BLaER1 treated with 17β-estradiol and CSF1 and Interleukin-3, amounts not matched to agents 10 nM and 100 nM (cell line): ENCODE results near the gene FAM222A.

ENCODE experiments used
- H3K27ac ChIP-seq, 11 experiments: shearing (Covaris generic); formaldehyde crosslinking; 2 replicates each; pipeline ENCODE4 v1.8.1; 2022
- H3K27me3 ChIP-seq, 11 experiments: shearing (Covaris generic); formaldehyde crosslinking; 2 replicates each; pipeline ENCODE4 v1.8.1; 2022
- H3K36me3 ChIP-seq, 11 experiments: shearing (Covaris generic); formaldehyde crosslinking; 2 replicates each; pipeline ENCODE4 v1.8.1; 2022
- H3K4me1 ChIP-seq, 10 experiments: shearing (Covaris generic); formaldehyde crosslinking; 2 replicates each; pipeline ENCODE4 v1.8.1; 2022
- H3K4me2 ChIP-seq, 11 experiments: shearing (Covaris generic); formaldehyde crosslinking; 2 replicates each; pipeline ENCODE4 v1.8.1; 2022
- H3K4me3 ChIP-seq, 10 experiments: shearing (Covaris generic); formaldehyde crosslinking; 2 replicates each; pipeline ENCODE4 v1.8.1; 2022
- H3K9ac ChIP-seq, 11 experiments: shearing (Covaris generic); formaldehyde crosslinking; 2 replicates each; pipeline ENCODE4 v1.8.1; 2022
- H3K9me3 ChIP-seq, 11 experiments: shearing (Covaris generic); formaldehyde crosslinking; replicated peaks in 1 of 11; 2 replicates each; pipeline ENCODE4 v1.8.1; 2022
- H4K20me1 ChIP-seq, 11 experiments: shearing (Covaris generic); formaldehyde crosslinking; 2 replicates each; pipeline ENCODE4 v1.8.1; 2022
- Cebpa-rat ChIP-seq, 11 experiments: shearing (Covaris generic); IDR thresholded peaks; 2 replicates each; pipeline ENCODE4 v1.8.1; 2022

FAM222A gene

DNA sequence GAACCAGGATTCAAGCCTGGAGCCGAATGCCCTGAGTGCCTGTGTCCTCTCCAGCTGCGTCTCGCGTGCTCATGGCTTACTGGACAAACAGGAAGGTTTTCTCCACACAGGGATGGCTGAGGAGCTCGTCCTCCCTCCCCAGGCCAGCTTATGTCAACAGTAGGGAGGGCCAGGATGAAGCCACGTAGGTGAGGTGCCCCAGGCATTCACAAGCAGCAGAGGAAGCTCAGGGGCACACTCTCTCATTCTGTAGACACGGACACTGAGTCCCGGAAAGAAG is 70.3 kb downstream of the FAM222A start:
- no peak for TF ChIP-seq Cebpa-rat (IDR thresholded peaks at IDR 0.05)
- no peak overlapping the region for H3K9ac ChIP-seq
- H3K4me2 ChIP-seq = no peak overlapping the region
- H3K4me1 ChIP-seq = peaks cover 0 to 9% (median 3%) of the 10 kb centered on the region in 10 experiments; a peak in 8 of 20 replicates
- no peaks in the 10 kb centered on the region for H3K36me3 ChIP-seq
- no peak overlapping the region for H3K4me3 ChIP-seq
- H3K9me3 ChIP-seq = peaks cover 0 to 14% (median 9%) of the 10 kb centered on the region in 11 experiments; a peak in 18 of 22 replicates
- H3K27me3 ChIP-seq = no peaks in the 10 kb centered on the region
- no peak overlapping the region for H3K27ac ChIP-seq
- no peaks in the 10 kb centered on the region for H4K20me1 ChIP-seq

DNA sequence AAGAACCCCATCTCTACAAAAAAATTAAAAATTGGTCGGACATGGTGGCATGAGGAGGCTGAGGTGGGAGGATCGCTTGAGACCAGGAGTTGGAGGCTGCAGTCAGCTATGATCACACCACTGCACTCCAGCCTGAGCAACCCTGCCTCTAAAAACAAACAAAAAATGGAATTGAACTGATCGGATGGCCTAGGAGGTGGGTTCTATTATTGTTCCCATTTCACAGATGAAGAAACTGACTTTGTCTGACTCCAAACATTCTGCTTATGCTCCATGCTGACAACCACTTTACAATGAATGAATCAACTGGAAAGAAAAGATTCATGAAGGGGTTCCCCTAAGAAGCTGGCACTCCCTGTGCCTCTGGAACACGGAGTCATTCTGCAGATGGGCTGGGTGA is 72.2 kb downstream of the FAM222A start:
- no peaks in the 10 kb centered on the region for H3K36me3 ChIP-seq
- no peaks in the 10 kb centered on the region for H3K9me3 ChIP-seq
- TF ChIP-seq Cebpa-rat (IDR thresholded peaks at IDR 0.05) = no peak
- no peak overlapping the region for H3K9ac ChIP-seq
- no peaks in the 10 kb centered on the region for H4K20me1 ChIP-seq
- no peaks in the 10 kb centered on the region for H3K4me1 ChIP-seq
- no peak overlapping the region for H3K4me2 ChIP-seq
- no peaks in the 10 kb centered on the region for H3K27me3 ChIP-seq
- no peak overlapping the region for H3K4me3 ChIP-seq
- H3K27ac ChIP-seq = no peak overlapping the region

DNA sequence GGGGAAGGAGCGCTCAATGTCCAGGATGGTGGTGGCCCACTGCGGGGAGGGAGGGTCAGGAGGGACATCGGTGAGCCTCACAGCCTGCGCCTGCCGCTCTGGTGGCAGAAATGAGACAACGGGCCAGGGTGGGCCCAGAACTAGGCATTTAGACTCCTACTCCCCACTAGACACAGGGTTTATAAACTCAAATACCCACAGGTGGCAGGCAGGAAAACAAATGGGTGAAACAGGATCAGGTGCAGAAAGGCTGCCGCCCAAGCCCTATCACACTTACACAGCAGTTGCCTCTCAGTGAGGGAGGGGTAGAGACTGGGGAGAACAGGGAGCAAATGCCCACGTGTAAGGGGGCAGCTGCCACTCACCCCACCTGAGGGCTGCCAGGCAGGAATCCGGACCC is 73.2 kb downstream of the FAM222A start:
- H3K4me3 ChIP-seq = no peak overlapping the region
- no peak overlapping the region for H3K27ac ChIP-seq
- H3K36me3 ChIP-seq = no peaks in the 10 kb centered on the region
- no peaks in the 10 kb centered on the region for H3K4me1 ChIP-seq
- TF ChIP-seq Cebpa-rat (IDR thresholded peaks at IDR 0.05) = no peak
- H3K4me2 ChIP-seq = no peak overlapping the region
- H3K9me3 ChIP-seq = no peaks in the 10 kb centered on the region
- H4K20me1 ChIP-seq = no peaks in the 10 kb centered on the region
- H3K27me3 ChIP-seq = no peaks in the 10 kb centered on the region
- H3K9ac ChIP-seq = no peak overlapping the region

DNA sequence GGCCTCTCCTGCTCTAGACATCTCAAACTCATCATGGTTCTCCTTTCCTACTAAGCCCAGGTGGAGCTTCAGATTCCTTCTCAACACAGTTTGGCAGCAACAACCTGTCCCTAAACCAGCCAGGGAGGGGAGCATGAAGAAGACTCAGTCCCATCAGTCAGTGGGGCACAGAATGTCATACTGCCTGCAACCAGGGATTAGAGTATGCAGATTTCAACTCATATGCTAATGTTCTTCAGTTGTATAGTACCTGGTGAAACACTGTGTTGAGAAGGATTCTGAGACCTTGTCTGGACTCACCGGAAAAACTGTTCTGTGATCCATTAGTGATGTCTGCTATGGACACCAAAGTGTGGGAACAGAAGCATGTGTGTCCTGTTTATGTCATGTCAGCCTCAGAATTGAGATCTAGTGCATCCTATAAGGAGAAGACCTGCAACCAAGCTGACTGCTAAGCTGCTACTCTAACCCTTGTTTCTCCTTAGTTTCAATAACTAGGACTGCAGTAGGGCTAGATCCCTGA is 76.0 kb downstream of the FAM222A start:
- Histone ChIP-seq H3K36me3 (no peaks in the 10 kb centered on the region), H3K4me1 (no peaks in the 10 kb centered on the region), H3K9ac (no peak overlapping the region), H3K9me3 (no peaks in the 10 kb centered on the region), H4K20me1 (no peaks in the 10 kb centered on the region), H3K4me3 (no peak overlapping the region), H3K27ac (no peak overlapping the region), H3K4me2 (no peak overlapping the region), H3K27me3 (no peaks in the 10 kb centered on the region)
- TF ChIP-seq Cebpa-rat (IDR thresholded peaks at IDR 0.05) = no peak

DNA sequence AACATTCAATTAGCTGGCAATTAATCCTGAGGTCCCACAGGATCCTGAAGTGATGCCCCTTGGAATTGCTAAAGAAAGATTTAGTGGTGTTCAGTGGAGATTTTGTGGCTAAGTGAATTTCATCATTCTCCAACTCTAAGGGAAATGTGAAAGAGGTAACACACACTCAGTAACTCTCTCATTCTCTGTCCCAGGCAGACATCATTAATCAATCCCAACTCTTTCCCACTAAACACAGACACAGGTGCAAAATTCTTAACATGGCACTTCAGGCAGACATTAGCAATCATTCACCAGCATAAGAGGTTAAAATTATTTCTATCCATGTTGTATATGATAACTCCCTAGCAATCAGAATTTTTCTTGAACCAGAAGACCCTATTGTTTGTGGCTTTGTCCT is 79.4 kb downstream of the FAM222A start:
- Histone ChIP-seq H3K36me3 (no peaks in the 10 kb centered on the region), H4K20me1 (no peaks in the 10 kb centered on the region), H3K27ac (no peak overlapping the region), H3K4me2 (no peak overlapping the region), H3K9ac (no peak overlapping the region), H3K4me1 (peaks cover 0 to 3% (median 0%) of the 10 kb centered on the region in 10 experiments; a peak in 3 of 20 replicates), H3K27me3 (no peaks in the 10 kb centered on the region), H3K9me3 (no peaks in the 10 kb centered on the region), H3K4me3 (no peak overlapping the region)
- no peak for TF ChIP-seq Cebpa-rat (IDR thresholded peaks at IDR 0.05)

DNA sequence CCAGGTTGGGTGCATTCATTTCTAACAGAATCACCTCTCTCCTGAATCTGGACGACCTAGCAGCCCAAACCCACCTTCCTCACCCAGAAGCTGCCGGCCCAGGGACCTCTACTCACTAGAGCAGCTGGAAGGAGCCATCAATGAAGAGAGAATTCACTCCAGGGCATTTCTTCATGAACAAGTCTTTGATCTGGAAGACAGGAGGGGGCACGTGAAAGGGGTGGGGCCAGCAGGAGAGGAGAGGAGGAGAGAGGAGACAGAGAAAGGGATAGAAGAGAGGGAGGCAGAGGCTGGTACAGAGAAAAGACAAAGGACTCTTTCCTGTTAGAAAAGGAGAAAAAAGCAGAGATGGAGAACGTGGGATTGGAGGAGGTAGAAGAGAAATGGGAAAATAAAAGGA is 79.8 kb downstream of the FAM222A start:
- no peak overlapping the region for H3K9ac ChIP-seq
- H4K20me1 ChIP-seq = no peaks in the 10 kb centered on the region
- no peaks in the 10 kb centered on the region for H3K27me3 ChIP-seq
- H3K27ac ChIP-seq = no peak overlapping the region
- H3K4me3 ChIP-seq = no peak overlapping the region
- no peak overlapping the region for H3K4me2 ChIP-seq
- peaks cover 0 to 7% (median 0%) of the 10 kb centered on the region in 10 experiments; a peak in 3 of 20 replicates for H3K4me1 ChIP-seq
- H3K36me3 ChIP-seq = no peaks in the 10 kb centered on the region
- TF ChIP-seq Cebpa-rat (IDR thresholded peaks at IDR 0.05) = no peak
- no peaks in the 10 kb centered on the region for H3K9me3 ChIP-seq

DNA sequence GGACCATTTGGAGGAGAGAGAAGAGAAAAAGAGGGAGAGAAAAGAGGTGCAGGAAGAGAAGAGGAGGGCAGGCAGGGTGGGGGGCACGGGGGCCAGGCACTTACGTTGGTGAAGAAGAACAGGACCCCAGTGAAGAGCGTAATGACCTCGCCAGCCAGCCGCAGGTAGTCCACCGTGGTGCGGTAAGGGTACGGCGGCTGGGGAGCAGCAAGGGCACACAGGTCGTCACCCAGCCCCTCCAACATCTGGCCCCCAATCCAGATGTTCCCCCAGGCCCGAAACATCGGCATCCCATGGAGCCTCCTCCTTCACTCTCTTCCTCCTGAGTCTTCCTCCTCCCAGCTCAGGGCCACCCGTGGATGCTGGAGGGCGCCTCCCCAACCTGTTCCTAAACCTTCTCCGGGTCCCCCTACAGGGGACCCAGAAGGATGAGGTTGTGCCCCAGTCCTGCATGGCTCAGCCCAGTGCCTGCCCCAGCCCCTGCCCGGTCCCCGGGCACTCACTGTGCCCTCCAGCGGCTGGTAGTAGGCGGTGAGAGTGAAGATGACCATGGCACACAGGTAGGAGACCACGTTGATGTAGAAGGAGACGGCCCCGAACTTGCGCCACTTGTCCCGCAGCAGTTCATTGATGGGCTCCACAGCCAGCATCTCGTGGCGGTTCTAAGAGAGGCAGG is 80.3 kb downstream of the FAM222A start:
- Histone ChIP-seq H3K4me2 (no peak overlapping the region), H4K20me1 (no peaks in the 10 kb centered on the region), H3K4me3 (no peak overlapping the region), H3K27me3 (no peaks in the 10 kb centered on the region), H3K36me3 (no peaks in the 10 kb centered on the region), H3K4me1 (peaks cover 0 to 8% (median 0%) of the 10 kb centered on the region in 10 experiments; a peak in 3 of 20 replicates), H3K27ac (no peak overlapping the region), H3K9me3 (no peaks in the 10 kb centered on the region), H3K9ac (no peak overlapping the region)
- no peak for TF ChIP-seq Cebpa-rat (IDR thresholded peaks at IDR 0.05)

DNA sequence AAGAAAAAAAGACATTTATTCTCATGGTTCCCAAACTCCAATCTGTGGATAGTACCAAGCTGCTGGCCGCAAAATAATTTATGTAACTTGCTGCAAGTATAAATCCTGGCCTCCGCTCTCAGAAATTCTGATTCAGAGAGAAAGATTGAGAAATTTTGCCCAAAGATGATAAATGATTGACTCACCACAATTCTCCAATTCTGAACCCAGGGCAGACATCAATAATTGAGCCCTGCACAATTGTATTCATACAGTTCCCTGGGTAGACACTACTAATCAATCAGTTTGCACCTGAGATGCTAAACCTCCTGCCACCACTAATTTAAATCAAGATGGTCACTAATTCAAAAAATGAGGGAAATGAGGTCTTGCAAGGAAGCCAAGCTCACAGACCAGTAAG is 81.4 kb downstream of the FAM222A start:
- no peak overlapping the region for H3K4me2 ChIP-seq
- H3K27me3 ChIP-seq = no peaks in the 10 kb centered on the region
- H3K4me3 ChIP-seq = no peak overlapping the region
- H3K27ac ChIP-seq = no peak overlapping the region
- H3K9ac ChIP-seq = no peak overlapping the region
- H4K20me1 ChIP-seq = no peaks in the 10 kb centered on the region
- H3K36me3 ChIP-seq = no peaks in the 10 kb centered on the region
- no peak for TF ChIP-seq Cebpa-rat (IDR thresholded peaks at IDR 0.05)
- H3K9me3 ChIP-seq = no peaks in the 10 kb centered on the region
- peaks cover 0 to 8% (median 0%) of the 10 kb centered on the region in 10 experiments; a peak in 3 of 20 replicates for H3K4me1 ChIP-seq

DNA sequence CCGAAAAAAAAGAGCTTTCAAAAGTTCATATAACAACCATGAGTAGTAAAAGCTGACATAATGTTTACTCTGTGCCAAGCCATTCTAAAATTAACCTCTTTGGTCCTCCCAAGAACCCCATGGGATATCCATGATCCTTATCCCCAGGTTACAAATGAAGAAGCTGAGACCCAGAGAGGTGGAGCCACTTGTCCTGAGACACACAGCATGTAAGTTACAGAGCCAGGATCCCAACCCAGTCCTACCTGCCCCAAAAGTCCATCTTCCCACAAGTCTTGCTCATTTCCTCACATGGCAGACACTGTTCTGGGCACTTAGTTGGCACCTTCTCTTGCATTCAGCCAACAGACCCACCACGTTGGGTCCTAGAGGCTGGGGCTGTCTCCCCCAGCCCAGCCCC is 82.4 kb downstream of the FAM222A start:
- no peak for TF ChIP-seq Cebpa-rat (IDR thresholded peaks at IDR 0.05)
- peaks cover 0 to 3% (median 0%) of the 10 kb centered on the region in 11 experiments; a peak in 3 of 22 replicates for H3K9me3 ChIP-seq
- no peak overlapping the region for H3K4me3 ChIP-seq
- no peak overlapping the region for H3K9ac ChIP-seq
- no peak overlapping the region for H3K4me2 ChIP-seq
- no peaks in the 10 kb centered on the region for H3K36me3 ChIP-seq
- H3K27ac ChIP-seq = no peak overlapping the region
- peaks cover 0 to 8% (median 0%) of the 10 kb centered on the region in 10 experiments; a peak in 3 of 20 replicates for H3K4me1 ChIP-seq
- H4K20me1 ChIP-seq = no peaks in the 10 kb centered on the region
- H3K27me3 ChIP-seq = no peaks in the 10 kb centered on the region
